Panc1 (cell line): ENCODE data around the gene HRH4. TPM values are rescaled to one million over a fixed set of nuclear protein-coding genes. Genes with fewer than 3 reads are reported as not detected.

ENCODE experiments used
- ATAC-seq: fragments of 200-7000 bp; cut with Tn5 transposase; 2 replicates; pipeline ENCODE4 v1.9.1; 2020; ENCODE audit warnings: mild to moderate bottlenecking, moderate library complexity
- BruUV-seq: library from RNA; stranded (reverse); fragments of 400-500 nt; replicated peaks from 2 replicates; lab custom pipeline; 2021; lab: Mats Ljungman, UMichigan
- CTCF ChIA-PET: fragments of 300-600 bp; sonication (Branson Sonifier 250); formaldehyde crosslinking; loops from one replicate; lab custom pipeline; 2022; ENCODE audit warnings: antibody characterized with exemption; lab: Charles Lee
- POLR2A ChIA-PET: fragments of 300-600 bp; sonication (Branson Sonifier 250); formaldehyde crosslinking; loops from one replicate; lab custom pipeline; 2022; ENCODE audit warnings: antibody characterized with exemption; lab: Charles Lee
- DNase-seq: peaks from one replicate; pipeline ENCODE4 v3.0.0-alpha.2; 2010; ENCODE audit warnings: low read depth, low spot score
- H3K27ac ChIP-seq: 2 replicates; pipeline ENCODE4 v1.5.1; 2011; ENCODE audit warnings: mild to moderate bottlenecking, low read length, inconsistent platforms
- H3K27me3 ChIP-seq: fragments of 200-500 bp; sonication (Bioruptor generic); 2 replicates; pipeline ENCODE4 v1.6.0; 2014; ENCODE audit warnings: low read length, inconsistent platforms; ENCODE audit not compliant: control insufficient read depth, insufficient read depth
- H3K36me3 ChIP-seq: fragments of 200-500 bp; sonication (Bioruptor generic); 2 replicates; pipeline ENCODE4 v1.5.1; 2014; ENCODE audit warnings: inconsistent platforms, mild to moderate bottlenecking, low read length, moderate library complexity; ENCODE audit not compliant: control insufficient read depth, insufficient read depth
- H3K4me1 ChIP-seq: 2 replicates; pipeline ENCODE4 v1.5.1; 2011; ENCODE audit warnings: inconsistent platforms, mild to moderate bottlenecking, low read length, moderate library complexity; ENCODE audit not compliant: control insufficient read depth, insufficient read depth
- H3K4me3 ChIP-seq, 2 experiments: 2 replicates each; pipeline ENCODE4 v1.5.1; 2011 to 2012; ENCODE audit warnings: low read depth in 2 of 2, low read length in 2 of 2, mild to moderate bottlenecking in 2 of 2, inconsistent platforms in 1 of 2, moderate library complexity in 1 of 2
- H3K9me3 ChIP-seq: fragments of 200-500 bp; sonication (Bioruptor generic); 2 replicates; pipeline ENCODE4 v1.5.1; 2014; ENCODE audit warnings: low read depth, mild to moderate bottlenecking, inconsistent platforms, low read length, moderate library complexity; ENCODE audit not compliant: control insufficient read depth, insufficient read depth
- POLR2AphosphoS5 ChIP-seq: IDR thresholded peaks from 2 replicates; pipeline ENCODE4 v1.6.1; 2012; ENCODE audit warnings: mild to moderate bottlenecking, low read depth, low read length, moderate library complexity
- REST ChIP-seq, 2 experiments: IDR thresholded peaks; 2 replicates each; pipeline ENCODE4 v1.6.1; 2011 to 2012; ENCODE audit warnings: low read depth in 2 of 2, control low read depth in 1 of 2, low read length in 1 of 2, mild to moderate bottlenecking in 1 of 2, moderate library complexity in 1 of 2; ENCODE audit not compliant: insufficient read depth in 1 of 2
- SIN3A ChIP-seq: IDR thresholded peaks from 2 replicates; pipeline ENCODE4 v1.6.1; 2012; ENCODE audit warnings: low read depth, mild to moderate bottlenecking, low read length, moderate library complexity, borderline replicate concordance; ENCODE audit not compliant: insufficient read depth
- TCF7L2 ChIP-seq: IDR thresholded peaks from 2 replicates; pipeline ENCODE4 v1.6.1; 2011; ENCODE audit warnings: mild to moderate bottlenecking, low read depth, low read length, inconsistent platforms
- in situ Hi-C: cut with HindIII; loops from 2 replicates; pipeline ENCODE4 v1.10.0; 2016; ENCODE audit warnings: low sequenced_read_pairs, low pct_unique_long_range_greater_than_20kb
- intact Hi-C: fragments of 100-400 bp; cut with micrococcal nuclease; formaldehyde crosslinking; loops from one replicate; pipeline ENCODE4 v1.10.0; 2022; ENCODE audit not compliant: unreplicated experiment
- total RNA-seq: library from RNA; stranded (reverse); gene quantifications from one replicate; pipeline ENCODE4 v1.2.1, GENCODE V29; 2021; ENCODE audit not compliant: unreplicated experiment
- TF ChIP-seq, protein P1 (sequence below): fragments of 450-650 bp; IDR thresholded peaks from 2 replicates; pipeline ENCODE4 v1.5.1; 2017; ENCODE audit warnings: mild to moderate bottlenecking

The HRH4 gene
- total RNA-seq, 1 experiment from 2014 or later = not detected

DNA sequence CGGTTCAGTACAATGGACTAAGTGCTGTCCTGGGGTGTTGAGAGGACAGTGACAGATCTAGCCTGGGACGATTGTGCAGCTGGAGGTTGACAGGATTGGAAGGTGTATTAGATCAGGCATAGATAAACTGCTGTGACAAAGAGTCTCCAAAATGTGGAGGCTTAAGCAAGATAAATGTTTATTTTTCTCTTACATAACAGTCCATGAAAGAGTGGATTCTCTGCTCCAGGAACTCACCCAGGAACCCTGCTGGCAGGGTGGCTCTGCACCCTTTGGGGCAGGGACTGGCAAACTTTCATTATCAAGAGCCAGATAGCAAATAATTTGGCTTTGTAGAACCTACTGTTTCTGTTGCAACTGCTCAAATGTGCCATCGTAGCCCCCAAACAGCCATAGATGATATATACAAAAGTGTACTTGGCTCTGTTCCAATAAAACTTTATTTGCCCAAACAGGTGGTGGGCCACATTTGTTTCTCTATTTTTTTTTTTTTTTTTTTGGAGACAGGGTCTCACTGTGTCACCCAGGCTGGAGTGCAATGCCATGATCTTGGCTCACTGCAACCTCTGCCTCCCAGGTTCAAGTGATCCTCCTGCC lies 9.7 kb downstream of the HRH4 start:
- ChIA-PET POLR2A (no interaction called here), CTCF (interaction anchor here (0.6 kb wide), 1 partner anchor 23 kb away, joined by 3 read pairs; no protein-coding TSS in a partner anchor)
- H3K4me3 ChIP-seq = no peak overlapping the region
- in situ Hi-C loops (no loop called here), intact Hi-C loops (no loop called here)
- H3K4me1 ChIP-seq = no peaks in the 10 kb centered on the region
- H3K27ac ChIP-seq = no peak overlapping the region
- BruUV-seq = no TSS peak
- H3K36me3 ChIP-seq = no peaks in the 10 kb centered on the region
- ATAC-seq (no peak), DNase-seq (no peak)
- H3K9me3 ChIP-seq = no peaks in the 10 kb centered on the region
- TF ChIP-seq SIN3A = no peak
- TF ChIP-seq POLR2AphosphoS5 = no peak
- TF ChIP-seq, protein P1, sequence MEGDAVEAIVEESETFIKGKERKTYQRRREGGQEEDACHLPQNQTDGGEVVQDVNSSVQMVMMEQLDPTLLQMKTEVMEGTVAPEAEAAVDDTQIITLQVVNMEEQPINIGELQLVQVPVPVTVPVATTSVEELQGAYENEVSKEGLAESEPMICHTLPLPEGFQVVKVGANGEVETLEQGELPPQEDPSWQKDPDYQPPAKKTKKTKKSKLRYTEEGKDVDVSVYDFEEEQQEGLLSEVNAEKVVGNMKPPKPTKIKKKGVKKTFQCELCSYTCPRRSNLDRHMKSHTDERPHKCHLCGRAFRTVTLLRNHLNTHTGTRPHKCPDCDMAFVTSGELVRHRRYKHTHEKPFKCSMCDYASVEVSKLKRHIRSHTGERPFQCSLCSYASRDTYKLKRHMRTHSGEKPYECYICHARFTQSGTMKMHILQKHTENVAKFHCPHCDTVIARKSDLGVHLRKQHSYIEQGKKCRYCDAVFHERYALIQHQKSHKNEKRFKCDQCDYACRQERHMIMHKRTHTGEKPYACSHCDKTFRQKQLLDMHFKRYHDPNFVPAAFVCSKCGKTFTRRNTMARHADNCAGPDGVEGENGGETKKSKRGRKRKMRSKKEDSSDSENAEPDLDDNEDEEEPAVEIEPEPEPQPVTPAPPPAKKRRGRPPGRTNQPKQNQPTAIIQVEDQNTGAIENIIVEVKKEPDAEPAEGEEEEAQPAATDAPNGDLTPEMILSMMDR = no peak
- TF ChIP-seq REST (IDR thresholded peaks at IDR 0.05; ENCODE audit: insufficient read depth in 1 of 2, low read depth in 2 of 2, low read length in 1 of 2) = no peak
- TF ChIP-seq TCF7L2 = no peak
- no peaks in the 10 kb centered on the region for H3K27me3 ChIP-seq

GRCh38 chr18:24470805-24471204 lies 10.4 kb downstream of the HRH4 start:
- intact Hi-C loops = no loop called here
- in situ Hi-C loops = no loop called here
- ATAC-seq (no peak), DNase-seq (no peak)
- TF ChIP-seq REST (IDR thresholded peaks at IDR 0.05; ENCODE audit: insufficient read depth in 1 of 2, low read depth in 2 of 2, low read length in 1 of 2) (no peak), TCF7L2 (no peak), SIN3A (no peak), POLR2AphosphoS5 (no peak)
- TF ChIP-seq, protein P1 = no peak
- BruUV-seq = no TSS peak
- POLR2A ChIA-PET = no interaction called here
- no peaks in the 10 kb centered on the region for H3K27me3 ChIP-seq
- H3K4me3 ChIP-seq = no peak overlapping the region
- no peaks in the 10 kb centered on the region for H3K9me3 ChIP-seq
- CTCF ChIA-PET = no interaction called here
- H3K4me1 ChIP-seq = no peaks in the 10 kb centered on the region
- H3K27ac ChIP-seq = no peak overlapping the region
- H3K36me3 ChIP-seq = no peaks in the 10 kb centered on the region
